Measurements from ENCODE around the gene FCRLA. TPM values are rescaled to one million over a fixed set of nuclear protein-coding genes. Genes with fewer than 3 reads are reported as not detected.

FCRLA gene
- total and polyA plus RNA-seq, 10 donors = 28.0 to 202 (median 57.3) TPM

- intact Hi-C loops (cut with DNase I; ENCODE audit: low total_unique reads) = no loop called here
- 60 to 76% (median 73%) methylated on average over 7 of the region's 7 CpGs for WGBS, 5 donors
- peaks cover 0 to 17% (median 9%) of the 10 kb centered on the region in 6 donors for H3K36me3 ChIP-seq
- H3K4me1 ChIP-seq = peaks cover 16 to 40% (median 27%) of the 10 kb centered on the region in 6 donors
- no peak overlapping the region for H3K27ac ChIP-seq
- H3K9me3 ChIP-seq = no peaks in the 10 kb centered on the region
- DNase-seq = no peak
- TF ChIP-seq CTCF (IDR thresholded peaks at IDR 0.05 in 8 of 11, conservative IDR thresholded peaks at IDR 0.05 in 3 of 11) (peak in 10 of 11 experiments; percentile 17 to 69 (median 56)), POLR2AphosphoS5 (IDR thresholded peaks at IDR 0.05) (no peak), POLR2A (IDR thresholded peaks at IDR 0.05) (no peak)
- H3K27me3 ChIP-seq (replicated peaks in 1 of 7) = no peaks in the 10 kb centered on the region
- H3K4me3 ChIP-seq = no peak overlapping the region
These were observed 56.6 kb downstream of the FCRLA start for GRCh38 chr1:161763522-161764098.

Small RNAs within 50 kb of the gene (small RNA-seq; reads per million reads assigned to genes)
- gene RF00019 (0 reads per million in 4 donors), gene RN7SL466P (0 reads per million in 4 donors)

Other genes starting within 250 kb of the FCRLA start
- 100 to 1,000 TPM; 105 to 328 (median 160) TPM for gene FCGR2A, start 201.8 kb upstream of the FCRLA start, total RNA-seq
- 10 to 100 TPM; 13.9 to 24.2 (median 24.1) TPM for gene FCGR2A, start 201.8 kb upstream of the FCRLA start, polyA plus RNA-seq
- gene HSPA6, start 182.7 kb upstream of the FCRLA start, total RNA-seq = 10 to 100 TPM; 13.0 to 52.2 (median 33.8) TPM
- 10 to 100 TPM in 1 of 3 donors, 1 to 10 TPM in 2; 3.6 to 12.4 (median 8.1) TPM for gene HSPA6, start 182.7 kb upstream of the FCRLA start, polyA plus RNA-seq
- 100 to 1,000 TPM; 187 to 532 (median 359) TPM for gene FCGR3A, start 157.4 kb upstream of the FCRLA start, total RNA-seq
- gene FCGR3A, start 157.4 kb upstream of the FCRLA start, polyA plus RNA-seq = 10 to 100 TPM; 35.5 to 91.8 (median 59.0) TPM
- 100 to 1,000 TPM in 4 of 7 donors, 10 to 100 TPM in 3; 39.1 to 268 (median 126) TPM for gene FCGR3B, start 76.1 kb upstream of the FCRLA start, total RNA-seq
- gene FCGR3B, start 76.1 kb upstream of the FCRLA start, polyA plus RNA-seq = 10 to 100 TPM in 2 of 3 donors, 1 to 10 TPM in 1; 2.2 to 29.2 (median 13.2) TPM
- 10 to 100 TPM; 29.7 to 65.2 (median 38.6) TPM for gene FCGR2B, start 44.1 kb upstream of the FCRLA start, total RNA-seq
- 10 to 100 TPM; 43.7 to 66.7 (median 44.0) TPM for gene FCGR2B, start 44.1 kb upstream of the FCRLA start, polyA plus RNA-seq
- gene FCRLB, start 14.3 kb downstream of the FCRLA start, total RNA-seq = 1 to 10 TPM; 1.2 to 4.3 (median 1.6) TPM
- gene FCRLB, start 14.3 kb downstream of the FCRLA start, polyA plus RNA-seq = 1 to 10 TPM; 2.5 to 4.3 (median 4.3) TPM
- gene DUSP12, start 42.6 kb downstream of the FCRLA start, total RNA-seq = 10 to 100 TPM; 18.2 to 39.9 (median 23.7) TPM
- gene DUSP12, start 42.6 kb downstream of the FCRLA start, polyA plus RNA-seq = 10 to 100 TPM; 17.9 to 27.8 (median 21.1) TPM
- gene ATF6, start 59.1 kb downstream of the FCRLA start, total RNA-seq = 10 to 100 TPM; 25.2 to 46.8 (median 34.2) TPM
- 1 to 10 TPM; 2.5 to 4.3 (median 3.4) TPM for gene ATF6, start 59.1 kb downstream of the FCRLA start, polyA plus RNA-seq